ENCODE data around the gene NF2. TPM values are rescaled to one million over a fixed set of nuclear protein-coding genes. Genes with fewer than 3 reads are reported as not detected.

Gene NF2
- total RNA-seq, 1 experiment from 2014 or later, result 50.9 TPM

GRCh38 chr22:29713156-29713727 lies 109.8 kb downstream of the NF2 start:
- H3K4me3 Mint-ChIP-seq, result no peak overlapping the region
- Histone ChIP-seq H4K5ac (ENCODE audit: insufficient read length, low read depth, low read length) (no peak overlapping the region), H3K56ac (ENCODE audit: insufficient read length, low read depth, low read length) (no peak overlapping the region), H2BK15ac (ENCODE audit: low read depth, low read length) (no peak overlapping the region), H3K18ac (ENCODE audit: insufficient read length, low read depth, low read length) (no peak overlapping the region), H3K9ac (ENCODE audit: extremely low read depth, insufficient read length, low read length) (no peak overlapping the region), H3T11ph (ENCODE audit: low read length) (no peak overlapping the region), H3K9me3 (ENCODE audit: control insufficient read depth, low read depth, low read length) (no peaks in the 10 kb centered on the region), H3K27ac (ENCODE audit: insufficient read length, low read depth, low read length) (no peak overlapping the region), H3K27me3 (ENCODE audit: insufficient read depth, low read length) (no peaks in the 10 kb centered on the region; the same call in 1 of the 2 replicates), H3K79me2 (ENCODE audit: insufficient read depth, low read length) (no peaks in the 10 kb centered on the region), H2AK5ac (ENCODE audit: insufficient read length, low read length) (no peak overlapping the region), H3K23ac (ENCODE audit: insufficient read length, low read depth, low read length) (no peak overlapping the region), H4K91ac (ENCODE audit: insufficient read length, low read depth, low read length) (no peak overlapping the region), H3K4me1 (ENCODE audit: insufficient read depth, low read length) (no peaks in the 10 kb centered on the region), H3K14ac (ENCODE audit: insufficient read depth, low read length) (no peak overlapping the region; the same call in 1 of the 2 replicates), H2BK5ac (ENCODE audit: insufficient read length, low read length) (no peak overlapping the region), H4K8ac (replicated peaks; ENCODE audit: insufficient read length, low read depth, low read length) (no peak overlapping the region), H3K4ac (ENCODE audit: low read depth, low read length) (no peak overlapping the region), H2AFZ (ENCODE audit: low read length) (no peak overlapping the region), H2BK120ac (ENCODE audit: low read depth, low read length, poor library complexity, severe bottlenecking) (no peak overlapping the region), H3K23me2 (ENCODE audit: insufficient read length, low read depth, low read length, poor library complexity, severe bottlenecking) (no peaks in the 10 kb centered on the region), H2BK20ac (ENCODE audit: low read depth, low read length, poor library complexity, severe bottlenecking) (no peak overlapping the region), H3K4me2 (ENCODE audit: insufficient read depth, insufficient read length, low read length) (no peak overlapping the region), H4K20me1 (ENCODE audit: control insufficient read depth, insufficient read depth, insufficient read length) (no peaks in the 10 kb centered on the region), H3K79me1 (ENCODE audit: insufficient read depth, low read depth, low read length, poor library complexity, severe bottlenecking) (no peaks in the 10 kb centered on the region), H2BK12ac (ENCODE audit: insufficient read length, low read depth, low read length) (no peak overlapping the region)
- DNase-seq, result no peak
- WGBS (ENCODE audit: extremely low coverage, insufficient read length, low lambda C conversion rate), result no CpG with 5 or more reads among the region's 8 CpGs
- no peak for TF ChIP-seq CTCF (conservative IDR thresholded peaks at IDR 0.05)
- peaks cover 2 to 8% of the 10 kb centered on the region in 2 experiments; a peak in 2 of 4 replicates for H3K4me1 Mint-ChIP-seq
- peaks cover 83% of the 10 kb centered on the region for H3K27me3 Mint-ChIP-seq (ENCODE audit: low read depth)
- no peak overlapping the region for H3K27ac Mint-ChIP-seq
- H3K9me3 Mint-ChIP-seq, result no peaks in the 10 kb centered on the region; a peak in 1 of 5 replicates
- H3K36me3 Mint-ChIP-seq (ENCODE audit: insufficient read depth in 1 of 3, low read depth in 3 of 3), result no peaks in the 10 kb centered on the region; a peak in 1 of 7 replicates

Data from H9 (cell line).